GM23248 (cell line): Measurements from ENCODE around the gene NUBP2. TPM values are rescaled to one million over a fixed set of nuclear protein-coding genes. Genes with fewer than 3 reads are reported as not detected.

ENCODE experiments used
- DNase-seq: peaks from one replicate; pipeline ENCODE4 v3.0.0-alpha.2; 2015
- H2AFZ ChIP-seq: fragments of 200-600 bp; sonication (generic); 2 replicates; pipeline ENCODE4 v1.6.1; 2016; ENCODE audit warnings: antibody characterized with exemption
- H3F3A ChIP-seq: fragments of 200-600 bp; sonication (generic); 2 replicates; pipeline ENCODE4 v1.6.1; 2016; ENCODE audit warnings: mild to moderate bottlenecking, antibody characterized with exemption, mixed run types; ENCODE audit not compliant: insufficient read depth
- H3K27ac ChIP-seq: fragments of 200-600 bp; sonication (generic); 2 replicates; pipeline ENCODE4 v1.5.1; 2016; ENCODE audit warnings: mild to moderate bottlenecking
- H3K27me3 ChIP-seq: fragments of 200-600 bp; sonication (generic); replicated peaks from 2 replicates; pipeline ENCODE4 v1.6.1; 2016; ENCODE audit warnings: mild to moderate bottlenecking; ENCODE audit not compliant: insufficient read depth
- H3K36me3 ChIP-seq: fragments of 200-600 bp; sonication (generic); 2 replicates; pipeline ENCODE4 v1.6.1; 2016; ENCODE audit warnings: low read depth, mild to moderate bottlenecking
- H3K4me1 ChIP-seq: fragments of 200-600 bp; sonication (generic); 2 replicates; pipeline ENCODE4 v1.6.1; 2016; ENCODE audit warnings: mild to moderate bottlenecking; ENCODE audit not compliant: insufficient read depth
- H3K4me2 ChIP-seq: fragments of 200-600 bp; sonication (generic); one replicate; pipeline ENCODE4 v1.6.1; 2016; ENCODE audit warnings: mild to moderate bottlenecking; ENCODE audit not compliant: unreplicated experiment
- H3K4me3 ChIP-seq: fragments of 200-600 bp; sonication (generic); 2 replicates; pipeline ENCODE4 v1.5.1; 2016; ENCODE audit warnings: mild to moderate bottlenecking
- H3K79me2 ChIP-seq: fragments of 200-600 bp; sonication (generic); 2 replicates; pipeline ENCODE4 v1.6.1; 2016; ENCODE audit warnings: mild to moderate bottlenecking; ENCODE audit not compliant: insufficient read depth
- H3K9ac ChIP-seq: fragments of 200-600 bp; sonication (generic); 2 replicates; pipeline ENCODE4 v1.6.1; 2016; ENCODE audit warnings: mild to moderate bottlenecking
- H3K9me2 ChIP-seq: fragments of 200-600 bp; sonication (generic); 2 replicates; pipeline ENCODE4 v1.6.1; 2016; ENCODE audit warnings: mixed run types, mild to moderate bottlenecking, moderate library complexity; ENCODE audit not compliant: insufficient read depth
- H3K9me3 ChIP-seq: fragments of 200-600 bp; sonication (generic); one replicate; pipeline ENCODE4 v1.6.1; 2017; ENCODE audit warnings: low read depth
- H4K20me1 ChIP-seq: fragments of 200-600 bp; sonication (generic); 2 replicates; pipeline ENCODE4 v1.6.0; 2016; ENCODE audit not compliant: insufficient read depth
- EZH2 ChIP-seq: fragments of 200-600 bp; sonication (generic); IDR thresholded peaks from 2 replicates; pipeline ENCODE4 v1.6.1; 2018; ENCODE audit warnings: antibody characterized with exemption, mild to moderate bottlenecking; ENCODE audit not compliant: insufficient read depth, poor library complexity, severe bottlenecking
- EZH2phosphoT487 ChIP-seq: fragments of 200-600 bp; sonication (generic); IDR thresholded peaks from 2 replicates; pipeline ENCODE4 v1.6.1; 2018; ENCODE audit warnings: antibody characterized with exemption, moderate library complexity, mild to moderate bottlenecking, low read depth; ENCODE audit not compliant: insufficient read depth
- WGBS, 2 experiments: methylation state at CpG; one replicate each; pipeline ENCODE4 v1.1.6; 2015 to 2017; ENCODE audit warnings: low lambda C conversion rate in 2 of 2, low coverage in 1 of 2; ENCODE audit errors: missing lambda C conversion rate in 2 of 2; 5-methylcytosine and 5-hydroxymethylcytosine counted together
- in situ Hi-C: fragments of 300-500 bp; cut with MboI; formaldehyde crosslinking; loops from 2 replicates; pipeline ENCODE4 v1.15.0; 2020
- polyA plus RNA-seq: library from polyadenylated mRNA; unstranded; fragments of >200 nt; fragmentation: Nextera tagmentation; extraction: Ambion mirVana; gene quantifications from 2 replicates; pipeline ENCODE4 v1.2.1, GENCODE V29; 2016
- total RNA-seq: library from RNA; depleted of rRNA; stranded (reverse); fragments of >200 nt; shearing (Covaris generic); gene quantifications from 2 replicates; pipeline ENCODE4 v1.2.3, GENCODE V29; 2014

NUBP2 gene
- total and polyA plus RNA-seq, 2 experiments from 2014 or later: 66.4 to 88.9 TPM

DNA sequence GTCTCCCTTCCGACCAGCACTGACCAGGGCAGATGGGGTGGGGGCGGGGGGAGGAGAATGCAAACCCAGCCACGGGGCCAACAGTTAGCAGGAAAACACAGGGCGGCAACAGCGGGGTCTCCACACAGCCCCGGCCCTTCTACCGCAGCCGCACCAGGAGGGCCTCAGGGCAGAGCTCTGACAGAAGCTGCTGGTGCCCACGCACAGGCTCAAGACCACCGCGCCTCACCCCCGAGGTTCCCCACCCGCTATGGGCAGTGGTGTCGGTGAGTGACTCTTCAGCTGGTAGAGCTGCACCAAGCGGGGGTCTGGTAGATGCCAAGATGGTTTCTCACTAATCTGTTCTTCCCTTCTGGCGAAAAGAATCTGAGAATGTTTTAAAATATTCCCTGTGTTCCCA lies 27.8 kb downstream of the NUBP2 start:
- Histone ChIP-seq H3K4me1 (no peaks in the 10 kb centered on the region), H3K9ac (no peak overlapping the region), H3K36me3 (no peaks in the 10 kb centered on the region), H3K4me3 (no peak overlapping the region), H3K27me3 (no peaks in the 10 kb centered on the region), H4K20me1 (no peaks in the 10 kb centered on the region), H3K9me2 (no peaks in the 10 kb centered on the region), H3K9me3 (no peaks in the 10 kb centered on the region), H2AFZ (no peak overlapping the region), H3K27ac (no peak overlapping the region), H3F3A (peaks cover 7% of the 10 kb centered on the region), H3K4me2 (no peak overlapping the region), H3K79me2 (no peaks in the 10 kb centered on the region)
- 89 to 93% methylated on average over 12 to 16 of the region's 16 CpGs for WGBS, 2 experiments
- DNase-seq: no peak
- in situ Hi-C loops: no loop called here
- TF ChIP-seq EZH2 (no peak), EZH2phosphoT487 (no peak)

GRCh38 chr16:1812732-1813163 lies 30.0 kb downstream of the NUBP2 start:
- peaks cover 7% of the 10 kb centered on the region for H3F3A ChIP-seq
- H3K4me1 ChIP-seq: no peaks in the 10 kb centered on the region
- H3K79me2 ChIP-seq: no peaks in the 10 kb centered on the region
- TF ChIP-seq EZH2phosphoT487 (no peak), EZH2 (no peak)
- H3K4me3 ChIP-seq: no peak overlapping the region
- H3K9ac ChIP-seq: no peak overlapping the region
- H3K9me2 ChIP-seq: no peaks in the 10 kb centered on the region
- H3K4me2 ChIP-seq: peak overlapping the region; percentile 14
- no peaks in the 10 kb centered on the region for H3K27me3 ChIP-seq
- peak; percentile 80 for DNase-seq
- in situ Hi-C loops: no loop called here
- no peaks in the 10 kb centered on the region for H3K9me3 ChIP-seq
- no peaks in the 10 kb centered on the region; the same call in 1 of the 2 replicates for H3K36me3 ChIP-seq
- H2AFZ ChIP-seq: no peak overlapping the region
- no peak overlapping the region for H3K27ac ChIP-seq
- WGBS, 2 experiments: 32 to 33% methylated on average over 17 of the region's 17 CpGs
- no peaks in the 10 kb centered on the region for H4K20me1 ChIP-seq

- no peak overlapping the region for H3K9ac ChIP-seq
- H2AFZ ChIP-seq: no peak overlapping the region
- no peak for TF ChIP-seq EZH2phosphoT487
- TF ChIP-seq EZH2: no peak
- H3K4me3 ChIP-seq: no peak overlapping the region
- no peaks in the 10 kb centered on the region for H3K9me3 ChIP-seq
- in situ Hi-C loops: no loop called here
- no peak overlapping the region for H3K4me2 ChIP-seq
- H4K20me1 ChIP-seq: no peaks in the 10 kb centered on the region
- no peaks in the 10 kb centered on the region for H3K9me2 ChIP-seq
- WGBS, 2 experiments: 89 to 90% methylated on average over 11 of the region's 11 CpGs
- no peaks in the 10 kb centered on the region for H3K79me2 ChIP-seq
- no peaks in the 10 kb centered on the region for H3K27me3 ChIP-seq
- H3K27ac ChIP-seq: no peak overlapping the region
- no peak for DNase-seq
- no peaks in the 10 kb centered on the region; the same call in 1 of the 2 replicates for H3K36me3 ChIP-seq
- H3F3A ChIP-seq: peaks cover 7% of the 10 kb centered on the region
- no peaks in the 10 kb centered on the region for H3K4me1 ChIP-seq
These were observed 32.7 kb downstream of the NUBP2 start for GRCh38 chr16:1815461-1815860.

- H3K9ac ChIP-seq: no peak overlapping the region
- H4K20me1 ChIP-seq: no peaks in the 10 kb centered on the region
- WGBS, 2 experiments: 91 to 92% methylated on average over 35 to 40 of the region's 40 CpGs
- H3K4me1 ChIP-seq: no peaks in the 10 kb centered on the region
- H2AFZ ChIP-seq: no peak overlapping the region
- no peaks in the 10 kb centered on the region for H3K9me3 ChIP-seq
- H3K27ac ChIP-seq: no peak overlapping the region
- H3K9me2 ChIP-seq: no peaks in the 10 kb centered on the region
- TF ChIP-seq EZH2phosphoT487 (no peak), EZH2 (no peak)
- H3F3A ChIP-seq: peaks cover 7% of the 10 kb centered on the region
- no peak overlapping the region for H3K4me2 ChIP-seq
- no peak for DNase-seq
- H3K4me3 ChIP-seq: no peak overlapping the region
- H3K79me2 ChIP-seq: no peaks in the 10 kb centered on the region
- in situ Hi-C loops: no loop called here
- H3K36me3 ChIP-seq: no peaks in the 10 kb centered on the region; the same call in 1 of the 2 replicates
- no peaks in the 10 kb centered on the region for H3K27me3 ChIP-seq
These were observed 33.9 kb downstream of the NUBP2 start for GRCh38 chr16:1816396-1817275.
